H1 (cell line): Measurements from ENCODE around the gene DDI2. TPM values are rescaled to one million over a fixed set of nuclear protein-coding genes. Genes with fewer than 3 reads are reported as not detected.

Experiments
- CHD7 ChIP-seq: fragments of 300-600 bp; sonication (generic); IDR thresholded peaks from 2 replicates; pipeline ENCODE4 v1.7.1; 2012; ENCODE audit warnings: low read length, moderate library complexity, mild to moderate bottlenecking, inconsistent platforms; ENCODE audit not compliant: insufficient replicate concordance
- CREB1 ChIP-seq: IDR thresholded peaks from 2 replicates; pipeline ENCODE4 v1.6.1; 2012; ENCODE audit warnings: inconsistent platforms
- RBBP5 ChIP-seq: IDR thresholded peaks from 2 replicates; pipeline ENCODE4 v1.7.1; 2012; ENCODE audit warnings: low read depth, mild to moderate bottlenecking, inconsistent platforms, low read length, moderate library complexity, borderline replicate concordance
- SUZ12 ChIP-seq: fragments of 200-600 bp; sonication (generic); IDR thresholded peaks from 2 replicates; pipeline ENCODE4 v1.6.1; 2012; ENCODE audit warnings: mild to moderate bottlenecking, inconsistent platforms, low read length, moderate library complexity, mixed read lengths
- polyA plus RNA-seq, 7 experiments: library from polyadenylated mRNA; depleted of rRNA in 3 of 7; stranded (reverse) in 5 of 7; unstranded in 2 of 7; fragments of >200 nt in 5 of 7; fragments of 200-250 nt in 2 of 7; gene quantifications; 1 replicate in 5 of 7; 2 replicates in 1 of 7; 4 replicates in 1 of 7; pipeline versions ENCODE4 v1.2.1 to v1.2.3, GENCODE V29; 2011 to 2013; ENCODE audit warnings: missing spikeins in 2 of 7, mixed read lengths in 2 of 7
- total RNA-seq: library from RNA; stranded (reverse); fragmentation: NEBNext Ultra II Directional; extraction: Animal tissue kit (Norgen Biotek cat#: 25700); gene quantifications from 2 replicates; pipeline ENCODE4 v1.2.1, GENCODE V29; 2021

The DDI2 gene
- total and polyA plus RNA-seq, 2 of the 8 experiments (the other 6 are each of a cell fraction or from before 2014, with no cell fraction given) = 7.7 to 38.3 TPM

- no peak for TF ChIP-seq CHD7
- no peak for TF ChIP-seq SUZ12
- TF ChIP-seq CREB1 = no peak
- TF ChIP-seq RBBP5 = no peak
These were observed 685 bp upstream of the DDI2 start (continued) for GRCh38 chr1:15616373-15617172.
